Panc1 (cell line): ENCODE results near the gene WDR70. TPM values are rescaled to one million over a fixed set of nuclear protein-coding genes. Genes with fewer than 3 reads are reported as not detected.
"Not testable (repeated sequence)": the region's sequence is repeated elsewhere in the genome, so short reads cannot be mapped to it uniquely, and the experiment has no call there.

ENCODE experiments used
- ATAC-seq: fragments of 200-7000 bp; cut with Tn5 transposase; 2 replicates; pipeline ENCODE4 v1.9.1; 2020; ENCODE audit warnings: mild to moderate bottlenecking, moderate library complexity
- Bru-seq: library from RNA; stranded (reverse); fragments of 400-500 nt; gene quantifications from one replicate; lab custom pipeline; 2021; lab: Mats Ljungman, UMichigan
- BruChase-seq, 2 experiments: library from RNA; stranded (reverse); fragments of 400-500 nt; gene quantifications; one replicate each; lab custom pipeline; 2021; lab: Mats Ljungman, UMichigan
- BruUV-seq: library from RNA; stranded (reverse); fragments of 400-500 nt; replicated peaks from 2 replicates; lab custom pipeline; 2021; lab: Mats Ljungman, UMichigan
- CTCF ChIA-PET: fragments of 300-600 bp; sonication (Branson Sonifier 250); formaldehyde crosslinking; loops from one replicate; lab custom pipeline; 2022; ENCODE audit warnings: antibody characterized with exemption; lab: Charles Lee
- POLR2A ChIA-PET: fragments of 300-600 bp; sonication (Branson Sonifier 250); formaldehyde crosslinking; loops from one replicate; lab custom pipeline; 2022; ENCODE audit warnings: antibody characterized with exemption; lab: Charles Lee
- DNase-seq: peaks from one replicate; pipeline ENCODE4 v3.0.0-alpha.2; 2010; ENCODE audit warnings: low read depth, low spot score
- H3K27ac ChIP-seq: 2 replicates; pipeline ENCODE4 v1.5.1; 2011; ENCODE audit warnings: mild to moderate bottlenecking, low read length, inconsistent platforms
- H3K27me3 ChIP-seq: fragments of 200-500 bp; sonication (Bioruptor generic); 2 replicates; pipeline ENCODE4 v1.6.0; 2014; ENCODE audit warnings: low read length, inconsistent platforms; ENCODE audit not compliant: control insufficient read depth, insufficient read depth
- H3K36me3 ChIP-seq: fragments of 200-500 bp; sonication (Bioruptor generic); 2 replicates; pipeline ENCODE4 v1.5.1; 2014; ENCODE audit warnings: inconsistent platforms, mild to moderate bottlenecking, low read length, moderate library complexity; ENCODE audit not compliant: control insufficient read depth, insufficient read depth
- H3K4me1 ChIP-seq: 2 replicates; pipeline ENCODE4 v1.5.1; 2011; ENCODE audit warnings: inconsistent platforms, mild to moderate bottlenecking, low read length, moderate library complexity; ENCODE audit not compliant: control insufficient read depth, insufficient read depth
- H3K4me3 ChIP-seq, 2 experiments: 2 replicates each; pipeline ENCODE4 v1.5.1; 2011 to 2012; ENCODE audit warnings: low read depth in 2 of 2, low read length in 2 of 2, mild to moderate bottlenecking in 2 of 2, inconsistent platforms in 1 of 2, moderate library complexity in 1 of 2
- H3K9me3 ChIP-seq: fragments of 200-500 bp; sonication (Bioruptor generic); 2 replicates; pipeline ENCODE4 v1.5.1; 2014; ENCODE audit warnings: low read depth, mild to moderate bottlenecking, inconsistent platforms, low read length, moderate library complexity; ENCODE audit not compliant: control insufficient read depth, insufficient read depth
- POLR2AphosphoS5 ChIP-seq: IDR thresholded peaks from 2 replicates; pipeline ENCODE4 v1.6.1; 2012; ENCODE audit warnings: mild to moderate bottlenecking, low read depth, low read length, moderate library complexity
- REST ChIP-seq, 2 experiments: IDR thresholded peaks; 2 replicates each; pipeline ENCODE4 v1.6.1; 2011 to 2012; ENCODE audit warnings: low read depth in 2 of 2, control low read depth in 1 of 2, low read length in 1 of 2, mild to moderate bottlenecking in 1 of 2, moderate library complexity in 1 of 2; ENCODE audit not compliant: insufficient read depth in 1 of 2
- SIN3A ChIP-seq: IDR thresholded peaks from 2 replicates; pipeline ENCODE4 v1.6.1; 2012; ENCODE audit warnings: low read depth, mild to moderate bottlenecking, low read length, moderate library complexity, borderline replicate concordance; ENCODE audit not compliant: insufficient read depth
- TCF7L2 ChIP-seq: IDR thresholded peaks from 2 replicates; pipeline ENCODE4 v1.6.1; 2011; ENCODE audit warnings: mild to moderate bottlenecking, low read depth, low read length, inconsistent platforms
- in situ Hi-C: cut with HindIII; loops from 2 replicates; pipeline ENCODE4 v1.10.0; 2016; ENCODE audit warnings: low sequenced_read_pairs, low pct_unique_long_range_greater_than_20kb
- intact Hi-C: fragments of 100-400 bp; cut with micrococcal nuclease; formaldehyde crosslinking; loops from one replicate; pipeline ENCODE4 v1.10.0; 2022; ENCODE audit not compliant: unreplicated experiment
- long read RNA-seq: library from polyadenylated mRNA; unstranded; transcript quantifications from one replicate; pipeline ENCODE4 v2.0.0, GENCODE V29; 2021; ENCODE audit not compliant: unreplicated experiment
- polyA plus RNA-seq: library from polyadenylated mRNA; unstranded; fragments of >200 nt; gene quantifications from one replicate; pipeline ENCODE4 v1.2.1, GENCODE V29; 2012; ENCODE audit warnings: missing spikeins; ENCODE audit not compliant: insufficient read length
- total RNA-seq: library from RNA; stranded (reverse); gene quantifications from one replicate; pipeline ENCODE4 v1.2.1, GENCODE V29; 2021; ENCODE audit not compliant: unreplicated experiment
- TF ChIP-seq, protein P1 (sequence below): fragments of 450-650 bp; IDR thresholded peaks from 2 replicates; pipeline ENCODE4 v1.5.1; 2017; ENCODE audit warnings: mild to moderate bottlenecking

The WDR70 gene
- 29.5 TPM for total RNA-seq
- 31.7 TPM for polyA plus RNA-seq
- Bru-seq, nascent RNA = percentile 75 among the genes with signal in this experiment
- percentile 56 among the genes with signal in this experiment for BruChase-seq, experiment 1, labeled RNA remaining after a 2-hour chase
- percentile 56 among the genes with signal in this experiment for BruChase-seq, experiment 2, labeled RNA remaining after a 6-hour chase
- long read RNA-seq, transcript WDR70-201 (18 exons, 2,983 nt) = major isoform, 15 of 25 reads
- long read RNA-seq, partial matches to known transcripts = 2 of 25 reads
- long read RNA-seq, other reads (novel, unspliced or antisense) = 5 of 25 reads

DNA sequence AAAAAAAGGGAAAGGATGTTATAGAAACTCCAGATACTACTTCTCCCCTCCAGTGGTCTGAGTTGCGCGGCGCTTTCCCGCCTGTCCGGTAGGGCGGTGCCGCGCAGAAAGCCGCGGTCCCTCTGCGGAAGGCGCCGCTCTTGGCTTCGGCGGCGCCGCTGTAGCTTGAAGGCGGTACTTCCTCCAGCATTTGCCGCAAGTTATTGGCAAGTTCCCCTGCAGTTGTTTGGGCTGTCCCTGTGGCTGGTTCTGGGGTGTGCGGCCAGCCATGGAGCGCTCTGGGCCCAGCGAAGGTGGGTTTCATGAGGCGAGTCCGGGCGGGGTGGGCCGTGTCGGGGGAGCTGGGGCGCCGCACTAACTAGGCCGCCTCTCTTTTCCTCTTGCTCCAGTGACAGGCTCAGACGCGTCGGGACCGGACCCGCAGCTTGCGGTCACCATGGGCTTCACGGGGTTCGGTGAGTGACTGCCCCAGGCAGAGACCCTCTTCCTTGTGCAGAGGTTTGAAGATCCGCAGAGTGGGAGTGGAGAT, at the start of gene WDR70:
WDR70 (plus strand) TSS at position 219 of the 529 bp plus-strand sequence; CDS start at position 269, 50 bp downstream.
- H3K4me1 ChIP-seq, in situ Hi-C loops, BruUV-seq, H3K9me3 ChIP-seq, H3K36me3 ChIP-seq, H3K27me3 ChIP-seq, intact Hi-C loops: not testable (repeated sequence)
- 0 out of 2 replicates have a peak, but pooled peaks have one; percentile 68 for TF ChIP-seq SIN3A
- TF ChIP-seq, protein P1, sequence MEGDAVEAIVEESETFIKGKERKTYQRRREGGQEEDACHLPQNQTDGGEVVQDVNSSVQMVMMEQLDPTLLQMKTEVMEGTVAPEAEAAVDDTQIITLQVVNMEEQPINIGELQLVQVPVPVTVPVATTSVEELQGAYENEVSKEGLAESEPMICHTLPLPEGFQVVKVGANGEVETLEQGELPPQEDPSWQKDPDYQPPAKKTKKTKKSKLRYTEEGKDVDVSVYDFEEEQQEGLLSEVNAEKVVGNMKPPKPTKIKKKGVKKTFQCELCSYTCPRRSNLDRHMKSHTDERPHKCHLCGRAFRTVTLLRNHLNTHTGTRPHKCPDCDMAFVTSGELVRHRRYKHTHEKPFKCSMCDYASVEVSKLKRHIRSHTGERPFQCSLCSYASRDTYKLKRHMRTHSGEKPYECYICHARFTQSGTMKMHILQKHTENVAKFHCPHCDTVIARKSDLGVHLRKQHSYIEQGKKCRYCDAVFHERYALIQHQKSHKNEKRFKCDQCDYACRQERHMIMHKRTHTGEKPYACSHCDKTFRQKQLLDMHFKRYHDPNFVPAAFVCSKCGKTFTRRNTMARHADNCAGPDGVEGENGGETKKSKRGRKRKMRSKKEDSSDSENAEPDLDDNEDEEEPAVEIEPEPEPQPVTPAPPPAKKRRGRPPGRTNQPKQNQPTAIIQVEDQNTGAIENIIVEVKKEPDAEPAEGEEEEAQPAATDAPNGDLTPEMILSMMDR = peak; percentile 82
- TF ChIP-seq POLR2AphosphoS5 = peak; percentile 68
- DNase-seq = peak; percentile 67
- CTCF ChIA-PET = interaction anchor here (0.6 to 0.8 kb wide), 11 partner anchors 9 to 1598 kb away, joined by 3 to 14 read pairs (median 6); no protein-coding TSS in a partner anchor
- ATAC-seq = peak; percentile 100
- Histone ChIP-seq H3K4me3 (peak within 1 kb of the TSS; percentile 64 to 87), H3K27ac (peak within 1 kb of the TSS; percentile 71)
- POLR2A ChIA-PET = interaction anchor here (0.6 to 1.9 kb wide), 4 partner anchors 8 to 836 kb away, joined by 3 to 9 read pairs (median 6); partner anchors contain the start of gene NUP155

DNA sequence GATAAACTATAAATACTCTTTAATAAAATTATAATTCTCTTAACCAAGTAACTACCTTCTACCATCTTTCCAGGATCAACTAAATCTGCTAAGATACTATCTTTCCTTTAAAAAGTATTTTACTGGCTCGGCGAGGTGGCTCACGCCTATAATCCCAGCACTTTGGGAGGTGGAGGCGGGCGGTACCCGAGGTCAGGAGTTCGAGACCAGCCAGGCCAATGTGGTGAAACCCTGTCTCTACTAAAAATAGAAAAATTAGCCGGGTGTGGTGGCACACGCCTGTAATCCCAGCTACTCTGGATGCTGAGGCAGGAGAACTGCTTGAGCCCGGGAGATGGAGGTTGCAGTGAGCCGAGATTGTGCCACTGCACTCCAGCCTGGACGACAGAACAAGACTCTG, 44.4 kb upstream of the WDR70 start:
- intact Hi-C loops, POLR2A ChIA-PET, H3K4me1 ChIP-seq, H3K27me3 ChIP-seq, in situ Hi-C loops, DNase-seq, CTCF ChIA-PET, H3K27ac ChIP-seq, H3K4me3 ChIP-seq, H3K9me3 ChIP-seq, BruUV-seq, ATAC-seq: not testable (repeated sequence)
- peaks cover 16% of the 10 kb centered on the region; the same call in 1 of the 2 replicates for H3K36me3 ChIP-seq

DNA sequence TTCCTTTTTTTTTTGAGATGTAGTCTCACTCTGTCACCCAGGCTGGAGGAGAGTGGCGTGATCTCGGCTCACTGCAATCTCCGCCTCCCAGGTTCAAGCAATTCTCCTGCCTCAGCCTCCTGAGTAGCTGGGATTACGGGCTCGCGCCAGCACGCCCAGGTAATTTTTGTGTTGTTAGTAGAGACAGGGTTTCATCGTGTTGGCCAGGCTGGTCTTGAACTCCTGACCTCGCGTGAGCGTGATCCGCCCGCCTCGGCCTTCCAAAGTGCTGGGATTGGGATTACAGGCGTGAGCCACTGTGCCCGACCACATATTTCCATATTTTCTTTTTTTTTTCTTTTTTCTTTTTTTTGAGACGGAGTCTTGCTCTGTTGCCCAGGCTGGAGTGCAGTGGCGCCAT, 36.4 kb upstream of the WDR70 start:
- H3K4me3 ChIP-seq, in situ Hi-C loops, CTCF ChIA-PET, H3K9me3 ChIP-seq, DNase-seq, H3K4me1 ChIP-seq, BruUV-seq, H3K27ac ChIP-seq, intact Hi-C loops, H3K36me3 ChIP-seq, H3K27me3 ChIP-seq, ATAC-seq: not testable (repeated sequence)
- POLR2A ChIA-PET = interaction anchor here (0.6 kb wide), 1 partner anchor 19 kb away, joined by 4 read pairs; no protein-coding TSS in a partner anchor

GRCh38 chr5:37355161-37355560, 24.0 kb upstream of the WDR70 start:
- POLR2A ChIA-PET = no interaction called here
- CTCF ChIA-PET = no interaction called here
- no peaks in the 10 kb centered on the region for H3K27me3 ChIP-seq
- H3K4me3 ChIP-seq = no peak overlapping the region
- ATAC-seq = no peak
- in situ Hi-C loops (no loop called here), intact Hi-C loops (no loop called here)
- no peak for DNase-seq
- H3K36me3 ChIP-seq = peaks cover 14% of the 10 kb centered on the region
- no TSS peak for BruUV-seq
- H3K4me1 ChIP-seq = no peaks in the 10 kb centered on the region
- TF ChIP-seq POLR2AphosphoS5 (no peak), TCF7L2 (no peak), SIN3A (no peak), REST (IDR thresholded peaks at IDR 0.05; ENCODE audit: insufficient read depth in 1 of 2, low read depth in 2 of 2, low read length in 1 of 2) (no peak)
- TF ChIP-seq, protein P1 = no peak
- H3K9me3 ChIP-seq = no peaks in the 10 kb centered on the region
- no peak overlapping the region for H3K27ac ChIP-seq
